ENCODE measurements around the gene HSPB1. TPM values are rescaled to one million over a fixed set of nuclear protein-coding genes. Genes with fewer than 3 reads are reported as not detected.

HSPB1 gene
- total and polyA plus RNA-seq, 12 donors: 1,266 to 6,886 (median 2,108) TPM

GRCh38 chr7:76352193-76352592, 49.7 kb downstream of the HSPB1 start:
- Histone ChIP-seq H3K9me3 (no peaks in the 10 kb centered on the region), H3K27ac (peak overlapping the region in 3 of 10 donors; percentile 23 to 97 (median 55)), H3K4me1 (peaks cover 21 to 95% (median 89%) of the 10 kb centered on the region in 9 donors), H3K36me3 (peaks cover 0 to 69% (median 5%) of the 10 kb centered on the region in 9 donors), H3K27me3 (no peaks in the 10 kb centered on the region), H3K4me3 (no peak overlapping the region)
- DNase-seq (no peak), ATAC-seq (no peak)
- TF ChIP-seq CTCF (IDR thresholded peaks at IDR 0.05): no peak
- intact Hi-C loops (cut with DNase I): no loop called here
- WGBS, 2 donors: 69 to 74% methylated on average over 6 of the region's 6 CpGs

GRCh38 chr7:76353744-76354143, 51.3 kb downstream of the HSPB1 start:
- Histone ChIP-seq H3K36me3 (peaks cover 0 to 54% (median 4%) of the 10 kb centered on the region in 9 donors), H3K4me1 (peaks cover 21 to 85% (median 77%) of the 10 kb centered on the region in 9 donors), H3K9me3 (no peaks in the 10 kb centered on the region), H3K27me3 (no peaks in the 10 kb centered on the region), H3K4me3 (no peak overlapping the region), H3K27ac (peak overlapping the region in 5 of 10 donors; percentile 47 to 97 (median 70))
- DNase-seq: no peak
- intact Hi-C loops (cut with DNase I): no loop called here
- no peak for ATAC-seq
- no peak for TF ChIP-seq CTCF (IDR thresholded peaks at IDR 0.05)
- 92 to 94% methylated on average over 5 of the region's 5 CpGs for WGBS, 2 donors

Other genes starting within 250 kb of the HSPB1 start
- gene SRRM3, start 100.8 kb upstream of the HSPB1 start, total RNA-seq: 10 to 100 TPM in 2 of 10 donors, 1 to 10 TPM in 8; 1.0 to 15.9 (median 3.4) TPM
- gene SRRM3, start 100.8 kb upstream of the HSPB1 start, polyA plus RNA-seq: 10 to 100 TPM; 12.9 to 36.2 TPM
- gene YWHAG, start 56.3 kb downstream of the HSPB1 start, total RNA-seq: 100 to 1,000 TPM; 193 to 262 (median 207) TPM
- 10 to 100 TPM; 63.7 to 88.0 TPM for gene YWHAG, start 56.3 kb downstream of the HSPB1 start, polyA plus RNA-seq
- gene SSC4D, start 107.0 kb downstream of the HSPB1 start, total RNA-seq: 1 to 10 TPM in 3 of 10 donors, under 1 TPM in 7; 0.24 to 1.3 (median 0.65) TPM
- 1 to 10 TPM in 1 of 2 donors, under 1 TPM in 1; 0.99 to 1.9 TPM for gene SSC4D, start 107.0 kb downstream of the HSPB1 start, polyA plus RNA-seq
- 1 to 10 TPM in 4 of 10 donors, not detected in 6; 1.3 to 5.7 (median 1.4) TPM for gene ZP3, start 122.3 kb downstream of the HSPB1 start, total RNA-seq
- 1 to 10 TPM in 1 of 2 donors, under 1 TPM in 1; 0.77 to 4.2 TPM for gene ZP3, start 122.3 kb downstream of the HSPB1 start, polyA plus RNA-seq
- gene DTX2, start 159.0 kb downstream of the HSPB1 start, total RNA-seq: 10 to 100 TPM in 2 of 10 donors, 1 to 10 TPM in 8; 5.8 to 11.4 (median 8.1) TPM
- gene DTX2, start 159.0 kb downstream of the HSPB1 start, polyA plus RNA-seq: 10 to 100 TPM; 11.2 to 23.4 TPM
- 1 to 10 TPM in 1 of 10 donors, under 1 TPM in 7, not detected in 2; 0.24 to 2.7 (median 0.65) TPM for gene UPK3B, start 207.9 kb downstream of the HSPB1 start, total RNA-seq
- under 1 TPM in 1 of 2 donors, not detected in 1; 0.09 TPM for gene UPK3B, start 207.9 kb downstream of the HSPB1 start, polyA plus RNA-seq
- gene SPDYE16, start 240.6 kb downstream of the HSPB1 start, total RNA-seq: under 1 TPM in 3 of 10 donors, not detected in 7; 0.17 to 0.57 (median 0.54) TPM
- gene SPDYE16, start 240.6 kb downstream of the HSPB1 start, polyA plus RNA-seq: under 1 TPM; 0.06 to 0.22 TPM